AML-193 (cell line): ENCODE results near the gene ZCCHC7.

Experiments used
- DNase-seq, 2 experiments: peaks; one replicate each; lab custom pipeline; 2025; lab: John Stamatoyannopoulos, UW

ZCCHC7 gene

DNA sequence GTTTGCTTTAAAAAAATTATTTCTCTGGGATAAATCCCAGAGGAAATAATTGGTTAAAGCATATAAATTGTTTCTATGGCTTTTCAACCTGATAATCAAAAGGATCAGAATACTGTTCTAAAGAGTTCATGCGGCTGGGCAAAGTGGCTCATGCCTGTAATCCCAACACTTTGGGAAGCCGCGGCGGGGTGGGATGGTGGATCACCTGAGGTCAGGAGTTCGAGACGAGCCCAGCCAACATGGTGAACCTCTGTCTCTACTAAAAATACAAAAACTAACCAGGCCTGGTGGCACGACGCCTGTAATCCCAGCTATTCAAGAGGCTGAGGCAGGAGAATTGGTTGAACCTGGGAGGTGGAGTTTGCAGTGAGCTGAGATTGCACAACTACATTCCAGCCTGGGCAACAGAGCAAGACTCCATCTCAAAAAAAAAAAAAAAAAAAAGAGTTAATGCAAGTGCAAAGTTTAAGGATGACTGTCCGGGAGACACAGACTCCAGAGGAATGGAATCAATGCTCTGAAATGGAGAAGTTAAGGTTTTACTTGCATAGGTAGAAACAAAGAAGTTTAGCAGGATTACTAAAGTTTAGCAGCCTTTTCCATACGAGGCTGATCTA, 285.5 kb downstream of the ZCCHC7 start:
- no peak for DNase-seq

DNA sequence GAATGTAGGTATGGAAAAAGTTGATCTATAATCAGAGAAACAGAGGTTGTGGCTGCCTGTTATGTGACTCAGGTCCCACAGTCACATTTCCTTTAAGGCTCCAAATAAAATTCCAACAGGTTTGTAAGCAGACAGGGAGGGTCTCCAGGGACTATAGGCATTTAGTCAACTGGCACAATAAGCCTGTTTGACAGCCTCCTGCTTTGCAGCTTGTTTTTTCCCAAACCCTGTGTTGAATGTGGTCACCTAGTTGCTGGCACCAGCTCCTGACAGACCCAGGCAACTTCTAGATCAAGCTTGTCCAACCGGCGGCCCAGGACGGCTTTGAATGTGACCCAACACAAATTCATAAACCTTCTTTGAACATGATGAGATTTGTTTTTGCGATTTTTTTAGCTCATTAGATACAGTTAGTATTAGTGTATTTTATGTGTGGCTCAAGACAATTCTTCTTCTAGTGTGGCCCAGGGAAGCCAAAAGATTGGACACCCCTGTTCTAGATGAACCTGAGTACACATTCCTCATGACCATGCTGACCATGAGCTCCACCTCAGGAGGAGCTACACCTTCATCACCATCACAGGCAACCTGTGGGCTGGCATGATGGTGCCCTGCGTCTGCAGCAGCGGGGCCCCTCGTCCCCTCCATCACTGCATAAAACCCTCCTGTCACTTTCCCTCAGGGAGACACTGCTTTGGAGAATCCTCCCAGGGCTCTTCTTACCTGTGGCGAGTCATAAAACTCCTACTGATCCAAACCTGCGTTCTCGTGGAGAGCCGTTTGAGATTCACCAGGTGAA, 286.4 kb downstream of the ZCCHC7 start:
- DNase-seq, result no peak

DNA sequence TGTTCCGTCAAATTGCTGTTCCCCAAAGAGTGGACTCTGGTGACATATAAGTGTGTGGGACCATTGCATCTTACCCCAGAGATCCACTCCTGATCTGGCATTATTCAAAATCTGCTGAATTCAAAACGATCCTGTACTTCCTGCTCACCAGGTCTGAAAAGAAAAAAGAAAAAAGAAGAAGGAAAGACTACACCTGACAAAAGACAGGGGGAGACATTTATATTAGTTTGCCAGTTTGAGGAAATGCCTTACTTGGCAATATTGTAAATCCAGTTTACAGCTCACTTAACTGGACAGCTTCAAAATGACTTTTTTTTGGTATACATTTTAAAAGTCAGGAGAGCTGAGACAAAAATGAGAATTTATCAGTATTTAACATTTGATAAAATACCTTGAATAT, 287.1 kb downstream of the ZCCHC7 start:
- DNase-seq, result peak; percentile 19 to 21
